GM21423 (cell line): ENCODE measurements around the gene ATE1.
"Not testable (repeated sequence)": the region's sequence is repeated elsewhere in the genome, so short reads cannot be mapped to it uniquely, and the experiment has no call there.

Experiments used
- ATAC-seq: cut with Tn5 transposase; IDR thresholded peaks from one replicate; pipeline ENCODE4 v1.9.1; 2021; ENCODE audit warnings: mild to moderate bottlenecking, moderate library complexity; ENCODE audit not compliant: unreplicated experiment

ATE1 gene

GRCh38 chr10:121927841-121928527 lies at the start of gene ATE1:
TSS of gene ATE1 (minus strand) at chr10:121928031. CDS start at chr10:121927949, 82 bp downstream.
- peak; percentile 83 for ATAC-seq

DNA sequence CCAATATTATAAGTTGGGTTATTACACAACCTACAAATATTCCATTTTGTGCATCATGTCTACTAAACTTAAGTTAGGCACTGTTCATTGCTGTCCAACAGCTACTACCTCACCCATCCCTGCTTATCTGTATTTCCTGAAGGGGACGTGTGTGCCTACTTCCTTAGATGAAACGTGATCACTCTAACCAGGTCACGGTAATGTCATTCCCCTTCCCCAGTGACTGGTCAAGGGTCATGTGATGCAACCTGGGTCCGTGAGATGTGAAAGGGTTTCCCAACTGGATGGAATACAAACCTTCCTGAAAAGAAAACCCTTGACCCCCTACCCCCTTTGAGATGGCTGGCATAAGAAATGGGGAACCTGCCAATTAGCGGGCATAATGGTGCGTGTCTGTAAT lies 48.8 kb upstream of the ATE1 start:
- no peak for ATAC-seq

GRCh38 chr10:121975295-121976086 lies 47.7 kb upstream of the ATE1 start:
- no peak for ATAC-seq

DNA sequence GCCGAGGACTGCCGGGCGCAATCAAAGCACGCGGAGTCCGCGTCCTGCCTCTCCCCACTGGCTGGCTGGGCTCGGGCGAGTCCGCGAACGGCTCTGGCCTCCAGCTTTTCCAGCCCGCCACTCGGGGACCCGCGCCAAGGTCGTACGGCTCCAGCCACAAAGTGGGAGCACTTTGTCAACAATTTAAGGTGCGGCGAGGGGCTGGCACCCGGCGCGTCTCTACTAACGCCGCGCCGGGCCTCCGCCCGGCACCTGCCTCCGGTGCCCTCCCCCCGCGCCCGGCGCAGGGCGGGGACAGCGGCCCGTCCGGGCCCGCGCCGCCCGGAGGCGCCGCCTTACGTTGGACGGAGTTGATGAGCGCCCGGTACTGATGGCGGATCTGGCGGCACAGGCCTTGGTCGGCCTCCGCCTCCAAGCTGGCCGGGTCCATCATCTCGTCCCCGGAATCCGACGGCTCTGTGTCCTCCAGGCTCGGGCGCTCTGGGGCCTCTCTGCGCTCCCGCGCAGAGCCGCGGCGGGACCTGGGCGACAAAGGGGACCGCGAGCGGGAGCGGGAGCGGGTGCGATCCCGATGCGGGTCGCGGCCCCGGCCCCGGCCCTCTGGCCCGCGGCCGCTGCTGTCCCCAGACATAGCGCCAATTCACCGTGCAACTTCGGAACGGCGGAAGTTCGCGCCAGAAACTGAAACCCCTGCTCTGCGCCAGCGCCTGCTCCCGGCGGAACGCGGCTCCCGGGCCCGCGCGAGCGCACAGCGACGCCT lies 46.9 kb upstream of the ATE1 start, which contains the start of gene NSMCE4A:
TSS of gene NSMCE4A (minus strand) at position 683 of the 760 bp plus-strand sequence. CDS start at position 631, 52 bp downstream.
- ATAC-seq: peak; percentile 85

DNA sequence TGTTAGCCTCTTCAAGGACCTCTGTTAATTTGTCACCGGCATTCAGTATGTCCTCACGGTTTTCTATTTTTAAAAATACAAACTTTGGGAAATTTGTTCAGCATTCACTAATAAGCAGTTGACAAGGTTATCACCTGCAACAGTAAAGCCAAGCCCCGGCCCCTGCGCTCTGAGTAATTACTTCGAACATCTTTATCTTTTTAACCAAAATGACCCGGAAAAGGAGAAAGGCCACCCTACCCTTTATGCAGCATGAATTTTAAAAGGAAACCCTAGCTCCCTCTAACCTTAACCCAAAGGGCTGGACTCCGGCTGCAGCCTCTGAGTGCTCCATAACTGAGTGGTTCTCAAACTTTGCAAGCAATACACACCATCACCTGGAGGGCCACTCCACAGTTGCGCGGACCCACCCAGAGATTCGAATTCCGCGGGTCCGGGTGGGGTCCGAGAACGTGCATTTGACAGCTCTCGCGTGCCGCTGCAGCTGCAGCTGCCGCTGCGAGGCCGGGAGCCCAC lies 46.2 kb upstream of the ATE1 start:
- peak; percentile 10 for ATAC-seq

- not testable (repeated sequence) for ATAC-seq
Observed at GRCh38 chr10:121969086-121969485, 41.3 kb upstream of the ATE1 start.

DNA sequence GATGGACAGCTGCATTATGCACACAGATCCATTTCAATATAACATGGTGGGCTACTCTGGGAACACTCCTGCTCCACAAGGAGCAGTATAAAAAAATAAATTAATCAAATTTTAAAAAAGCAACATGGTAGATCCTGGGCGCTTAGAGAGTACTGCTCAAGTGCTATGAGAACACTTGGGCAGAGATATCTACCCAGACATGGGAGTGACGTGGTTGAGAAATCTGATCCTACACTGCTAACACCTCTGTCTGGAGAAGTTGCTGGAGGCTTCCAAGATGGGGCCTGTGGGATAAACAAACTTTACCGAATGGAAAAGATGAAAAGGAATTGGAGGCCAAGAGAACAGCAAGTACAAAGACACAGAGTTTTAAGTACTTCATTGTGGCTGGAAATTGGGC lies 38.2 kb upstream of the ATE1 start:
- ATAC-seq: no peak

DNA sequence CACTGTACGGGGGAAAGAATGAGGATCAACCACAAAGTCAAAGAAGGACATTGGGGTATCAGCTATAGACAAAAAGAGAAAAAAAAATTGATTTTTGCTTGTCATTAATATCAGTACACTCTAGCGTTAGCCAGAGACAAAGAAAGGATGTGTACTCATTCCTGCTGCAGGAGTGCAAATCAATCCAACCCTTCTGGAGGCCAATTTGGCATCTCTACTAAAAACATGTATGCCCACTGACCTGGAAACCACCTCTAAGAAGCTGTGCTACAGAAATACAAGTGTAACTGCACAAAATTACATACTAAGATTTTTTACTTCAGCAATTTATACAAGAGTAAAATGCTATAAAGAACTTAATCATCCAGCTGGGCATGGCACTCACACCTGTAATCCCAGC lies 33.6 kb upstream of the ATE1 start:
- no peak for ATAC-seq

DNA sequence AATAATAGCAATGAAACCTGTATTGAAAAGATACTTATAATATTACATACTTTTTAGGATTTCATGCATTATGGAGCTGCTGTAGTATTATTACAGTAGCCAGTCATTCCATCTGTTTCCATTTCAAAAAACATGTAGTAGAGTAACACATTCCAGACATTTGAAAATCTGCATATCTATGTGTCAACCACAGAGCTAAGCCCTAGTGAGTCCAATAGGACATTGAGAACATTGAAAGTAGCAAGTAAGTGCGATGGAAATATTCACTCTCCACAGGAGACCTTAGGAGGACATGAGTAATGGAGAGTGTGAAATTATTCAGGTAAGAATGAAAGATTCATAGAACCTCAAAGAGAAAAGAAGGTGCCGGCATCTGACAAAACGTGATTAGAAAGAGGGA lies 31.8 kb upstream of the ATE1 start:
- no peak for ATAC-seq

GRCh38 chr10:121956111-121957061 lies 28.6 kb upstream of the ATE1 start:
- no peak for ATAC-seq

DNA sequence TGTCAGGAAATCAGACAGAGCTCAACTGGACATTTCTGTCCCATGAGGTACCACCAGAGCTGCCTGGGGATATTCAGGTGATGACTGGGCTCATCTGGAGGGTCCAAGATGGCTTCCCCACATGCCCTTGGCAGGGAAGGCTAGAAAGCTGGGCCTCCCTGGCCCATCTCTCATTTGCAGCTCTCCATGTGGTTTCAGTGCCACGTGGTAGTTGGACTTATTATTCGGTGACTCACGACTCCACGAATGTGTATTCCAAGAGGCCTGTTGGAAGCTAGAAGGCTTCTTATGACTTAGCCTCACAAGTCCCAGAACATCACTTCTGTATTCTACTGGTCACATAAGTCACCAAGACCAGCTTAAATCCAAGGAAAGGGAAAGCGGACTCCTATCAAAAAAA lies 24.4 kb upstream of the ATE1 start:
- no peak for ATAC-seq

GRCh38 chr10:121949451-121949850 lies 21.6 kb upstream of the ATE1 start:
- no peak for ATAC-seq

- no peak for ATAC-seq
Observed at GRCh38 chr10:121949049-121949448, 21.2 kb upstream of the ATE1 start.

GRCh38 chr10:121947343-121948330 lies 19.8 kb upstream of the ATE1 start:
- no peak for ATAC-seq

GRCh38 chr10:121942749-121943416 lies 15.1 kb upstream of the ATE1 start:
- ATAC-seq: no peak

GRCh38 chr10:121941532-121941931 lies 13.7 kb upstream of the ATE1 start:
- ATAC-seq: no peak

DNA sequence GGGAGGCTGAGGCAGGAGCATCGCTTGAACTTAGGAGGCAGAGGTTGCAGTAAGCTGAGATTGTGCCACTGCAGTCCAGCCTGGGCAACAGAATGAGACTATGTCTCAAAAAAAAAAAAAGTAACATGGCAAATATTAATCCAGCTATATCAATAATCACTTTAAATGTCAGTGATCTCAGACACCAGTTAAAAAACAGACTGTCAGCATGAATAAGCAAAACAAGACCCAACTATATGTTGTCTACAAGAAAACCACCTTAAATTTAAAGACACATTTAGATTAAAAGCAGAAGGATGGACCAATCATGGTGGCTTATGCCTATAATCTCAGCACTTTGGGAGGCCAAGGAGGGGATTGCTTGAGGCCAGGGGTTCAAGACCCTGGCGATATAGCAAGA lies 8.5 kb upstream of the ATE1 start:
- ATAC-seq: no peak

DNA sequence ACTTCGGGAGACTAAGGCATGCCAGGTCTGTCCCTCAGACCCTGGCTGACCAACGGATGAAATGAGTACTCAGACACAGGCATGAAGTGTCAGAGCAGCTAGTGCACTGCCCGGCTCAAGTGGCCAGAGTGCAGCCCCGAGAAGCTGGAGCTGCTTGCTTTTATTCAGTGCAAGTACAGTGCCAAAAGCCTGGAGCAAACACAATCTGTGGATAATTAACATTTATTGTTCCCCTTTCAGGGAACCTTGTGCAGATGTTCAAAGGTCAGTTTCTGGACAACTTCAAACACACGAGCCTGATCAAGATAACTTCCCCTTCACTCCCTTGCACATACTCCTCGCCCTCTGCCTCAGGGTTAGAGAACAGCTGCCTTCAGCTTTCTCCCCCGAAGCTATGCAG lies 7.9 kb upstream of the ATE1 start:
- ATAC-seq: no peak
